Measurements from ENCODE around the gene RCBTB2.

The RCBTB2 gene

DNA sequence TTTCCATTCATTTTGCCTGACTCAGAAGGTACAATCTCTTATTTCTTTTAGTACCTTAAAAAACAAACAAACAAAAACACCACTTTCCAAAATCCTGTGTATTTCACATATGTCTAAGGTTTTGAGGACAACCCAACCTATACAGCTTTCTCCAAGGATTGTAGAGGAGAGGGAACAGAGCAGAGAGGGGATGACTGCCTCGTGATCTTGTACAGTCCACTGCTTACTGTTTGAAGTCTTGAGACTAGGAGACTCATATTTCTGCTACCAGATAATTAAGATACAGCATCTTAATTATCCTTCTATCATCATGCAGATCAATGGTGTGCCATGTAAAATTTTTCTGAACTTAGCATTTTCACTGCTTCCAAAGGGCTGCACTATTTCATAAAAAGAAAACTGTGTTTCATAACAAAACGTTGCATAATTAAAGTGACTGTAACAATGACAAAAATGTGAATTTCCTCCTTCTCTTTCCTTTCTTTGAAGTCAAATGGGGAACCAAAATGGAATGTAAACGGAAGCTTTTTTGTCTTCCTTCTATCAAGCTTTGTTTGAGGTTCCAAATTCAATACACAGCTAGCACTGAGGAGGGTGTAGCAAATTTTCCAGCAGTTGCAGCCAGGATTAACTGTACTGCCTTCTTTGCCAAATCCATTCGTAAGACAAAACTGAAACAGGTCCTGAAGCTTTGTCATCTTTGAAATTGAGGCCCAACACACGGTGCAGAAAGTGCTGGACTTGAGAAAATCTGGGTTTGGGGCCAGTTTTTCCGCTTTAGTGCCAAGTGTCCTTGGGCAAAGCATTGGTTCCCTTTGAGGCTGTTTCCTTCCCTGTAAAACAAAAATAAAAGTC is 34.9 kb upstream of the RCBTB2 start:
- in situ Hi-C loops (cut with HindIII; ENCODE audit: low sequenced_read_pairs), result no loop called here

GRCh38 chr13:48564056-48564455 is 31.2 kb upstream of the RCBTB2 start:
- in situ Hi-C loops (cut with HindIII; ENCODE audit: low sequenced_read_pairs), result no loop called here

- in situ Hi-C loops (cut with HindIII; ENCODE audit: low sequenced_read_pairs), result no loop called here
Measured at GRCh38 chr13:48563626-48564025, 30.7 kb upstream of the RCBTB2 start.

GRCh38 chr13:48562296-48563066 is 29.6 kb upstream of the RCBTB2 start:
- in situ Hi-C loops (cut with HindIII; ENCODE audit: low sequenced_read_pairs), result no loop called here

DNA sequence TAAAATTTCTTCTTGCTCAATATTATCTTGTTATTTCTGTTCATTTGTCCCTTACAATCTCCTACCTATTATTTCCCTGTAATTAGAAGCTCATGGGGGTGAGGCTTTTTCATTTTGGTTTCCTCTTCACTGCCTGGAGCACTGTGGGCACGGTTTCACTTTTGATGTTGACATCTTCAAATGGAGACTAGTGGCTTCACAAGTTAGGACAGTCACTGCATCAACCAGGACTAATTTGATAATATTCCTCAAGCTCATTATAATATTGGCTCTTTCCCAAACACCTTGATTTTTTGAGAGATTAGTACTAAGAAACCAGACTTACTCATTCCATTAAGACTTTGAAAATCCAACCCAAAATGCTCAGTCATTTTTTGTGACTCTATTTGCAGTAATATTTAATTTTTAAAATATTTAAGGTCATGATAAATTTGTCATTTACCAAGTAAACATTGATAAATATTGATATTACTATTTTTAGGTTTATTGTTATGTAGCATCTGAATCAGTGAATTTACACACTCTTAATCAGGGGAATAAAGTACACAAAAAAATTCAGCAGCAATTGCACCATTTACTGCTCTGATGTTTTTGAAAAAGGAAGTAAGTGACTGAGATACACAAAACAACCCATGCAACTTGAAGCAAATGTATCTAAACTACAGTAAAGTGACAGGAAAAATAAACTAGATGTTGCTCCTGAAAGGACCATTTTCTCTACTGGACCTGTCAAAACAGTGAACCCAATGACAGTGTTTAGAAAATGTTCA is 28.8 kb upstream of the RCBTB2 start:
- in situ Hi-C loops (cut with HindIII; ENCODE audit: low sequenced_read_pairs), result no loop called here

GRCh38 chr13:48560657-48561337 is 27.9 kb upstream of the RCBTB2 start:
- in situ Hi-C loops (cut with HindIII; ENCODE audit: low sequenced_read_pairs), result no loop called here

- in situ Hi-C loops (cut with HindIII; ENCODE audit: low sequenced_read_pairs), result no loop called here
Measured at GRCh38 chr13:48559638-48560320, 26.9 kb upstream of the RCBTB2 start.

DNA sequence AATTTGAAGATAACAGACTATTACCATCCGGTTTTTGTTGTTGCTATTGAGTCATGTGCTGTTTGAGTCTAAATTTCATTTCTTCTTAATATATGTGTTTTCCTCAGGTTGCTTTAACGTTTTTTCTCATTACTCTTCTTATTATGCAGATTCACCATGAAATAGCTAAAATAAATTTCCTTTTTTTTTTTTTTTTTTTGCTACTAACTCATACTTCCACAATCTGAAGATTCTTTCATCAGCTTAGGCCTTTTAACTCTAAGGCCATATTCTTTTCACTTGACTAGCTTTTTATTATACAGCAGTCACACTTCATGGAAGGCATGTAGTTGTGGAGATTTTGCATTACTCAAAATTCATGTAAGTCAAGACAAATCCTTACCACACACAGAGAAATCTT is 23.9 kb upstream of the RCBTB2 start:
- in situ Hi-C loops (cut with HindIII; ENCODE audit: low sequenced_read_pairs), result no loop called here

- in situ Hi-C loops (cut with HindIII; ENCODE audit: low sequenced_read_pairs), result no loop called here
Measured at GRCh38 chr13:48555441-48555840, 22.6 kb upstream of the RCBTB2 start.

DNA sequence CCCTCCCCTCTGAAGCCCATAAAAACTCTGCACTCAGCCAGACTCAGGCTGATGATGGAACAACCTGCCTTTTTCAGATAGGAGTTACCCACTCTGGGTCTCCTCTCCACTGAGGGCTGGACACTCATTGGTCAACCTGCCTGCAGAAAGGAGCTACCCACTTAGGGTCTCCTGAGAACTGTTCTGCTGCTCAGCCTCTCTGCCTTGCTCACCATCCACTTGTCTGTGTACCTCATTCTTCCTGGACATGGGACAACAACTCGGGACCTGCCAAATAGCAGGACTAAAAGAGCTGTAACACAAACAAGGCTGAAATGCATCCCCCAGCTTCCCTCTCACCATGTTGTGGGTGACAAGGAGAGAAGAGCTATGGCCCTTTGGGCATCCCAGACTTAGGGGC is 18.4 kb upstream of the RCBTB2 start:
- in situ Hi-C loops (cut with HindIII; ENCODE audit: low sequenced_read_pairs), result no loop called here

DNA sequence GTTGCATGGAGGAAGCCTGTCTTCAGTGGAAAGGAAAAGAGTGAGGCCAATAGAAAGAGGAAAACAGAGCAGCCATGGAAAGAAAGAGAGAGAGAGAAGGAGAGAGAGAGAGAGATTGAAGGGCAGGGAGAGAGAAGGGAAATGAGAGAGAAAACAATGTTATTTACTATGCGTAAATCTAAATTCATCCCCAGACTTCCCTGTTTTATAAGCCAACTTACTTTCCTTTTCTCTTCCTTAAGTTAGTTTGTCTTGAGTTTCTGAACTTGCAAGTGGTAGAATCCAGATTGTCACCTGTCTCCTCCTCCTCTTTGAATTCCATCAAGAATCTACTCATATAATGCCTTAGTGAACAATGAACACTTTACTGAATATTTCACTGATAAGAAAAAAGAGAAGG is 16.8 kb upstream of the RCBTB2 start:
- in situ Hi-C loops (cut with HindIII; ENCODE audit: low sequenced_read_pairs), result no loop called here

DNA sequence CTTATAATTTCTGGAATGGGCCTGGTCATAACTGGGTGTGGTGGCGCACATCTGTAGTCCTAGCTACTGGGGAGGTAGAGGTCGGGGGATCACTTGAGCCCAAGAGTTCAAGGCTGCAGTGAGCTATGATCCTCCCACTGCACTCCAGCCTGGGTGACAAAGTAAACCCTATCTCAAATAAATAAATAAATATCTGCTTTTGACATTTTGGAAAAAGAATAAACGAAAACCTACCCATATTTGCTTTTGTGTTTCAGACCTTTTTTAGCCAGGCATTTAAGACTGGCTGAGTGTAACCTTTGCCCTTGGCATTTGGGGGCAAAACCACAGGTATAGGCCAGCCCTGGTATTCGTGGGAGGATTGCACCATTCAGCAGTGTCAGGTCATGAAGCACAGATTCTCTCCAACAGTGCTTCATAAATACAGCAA is 14.8 kb upstream of the RCBTB2 start:
- in situ Hi-C loops (cut with HindIII; ENCODE audit: low sequenced_read_pairs), result no loop called here

DNA sequence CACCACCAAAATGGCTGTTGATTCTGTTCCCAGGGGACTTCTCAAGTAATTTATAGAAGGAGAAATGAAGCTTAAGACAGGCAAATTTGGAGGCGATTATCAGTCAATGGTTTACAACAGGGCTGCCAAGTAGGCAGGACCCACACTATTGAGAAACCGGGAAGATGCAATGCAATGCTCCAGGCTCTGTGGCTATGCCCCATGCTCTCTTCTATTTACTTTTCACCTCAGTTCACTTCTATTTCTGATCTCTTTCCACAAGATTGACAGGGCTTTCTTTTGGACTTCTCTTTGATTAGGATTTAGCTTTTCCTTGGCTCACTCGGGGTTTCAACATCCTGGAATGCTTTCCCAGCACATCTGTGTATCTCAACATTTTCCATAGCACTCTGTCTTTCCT is 12.7 kb upstream of the RCBTB2 start:
- in situ Hi-C loops (cut with HindIII; ENCODE audit: low sequenced_read_pairs), result no loop called here

- in situ Hi-C loops (cut with HindIII; ENCODE audit: low sequenced_read_pairs), result no loop called here
Measured at GRCh38 chr13:48542581-48543341, 9.9 kb upstream of the RCBTB2 start.

- in situ Hi-C loops (cut with HindIII; ENCODE audit: low sequenced_read_pairs), result no loop called here
Measured at GRCh38 chr13:48542138-48542537, 9.3 kb upstream of the RCBTB2 start.

- in situ Hi-C loops (cut with HindIII; ENCODE audit: low sequenced_read_pairs), result no loop called here
Measured at GRCh38 chr13:48539550-48539949, 6.7 kb upstream of the RCBTB2 start.

DNA sequence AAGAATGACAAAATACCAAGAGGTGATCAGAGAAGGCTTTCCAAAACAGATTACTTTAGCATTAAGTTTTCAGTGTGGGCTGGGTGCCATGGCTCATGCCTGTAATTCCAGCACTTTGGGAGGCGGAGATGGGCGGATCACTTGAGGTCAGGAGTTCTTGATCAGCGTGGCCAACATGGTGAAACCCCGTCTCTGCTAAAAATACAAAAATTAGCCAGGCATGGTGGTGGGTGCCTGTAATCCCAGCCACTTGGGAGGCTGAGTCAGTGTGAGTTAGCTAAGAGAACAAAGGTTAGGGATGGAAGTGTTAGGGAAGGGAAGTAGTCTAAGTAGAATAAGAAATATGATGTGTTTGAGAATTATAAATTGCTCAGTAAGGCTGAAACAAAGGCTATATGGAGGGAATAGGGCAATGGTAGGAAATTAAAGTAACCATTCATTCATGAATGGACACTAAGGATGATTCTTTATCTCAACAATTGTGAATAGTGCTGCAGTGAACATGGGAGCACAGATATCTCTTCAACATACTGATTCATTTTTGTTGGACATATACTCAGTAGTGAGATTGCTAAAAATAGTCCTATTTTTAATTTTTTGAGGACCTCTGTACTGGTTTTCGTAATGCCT is 3.9 kb upstream of the RCBTB2 start:
- in situ Hi-C loops (cut with HindIII; ENCODE audit: low sequenced_read_pairs), result no loop called here

DNA sequence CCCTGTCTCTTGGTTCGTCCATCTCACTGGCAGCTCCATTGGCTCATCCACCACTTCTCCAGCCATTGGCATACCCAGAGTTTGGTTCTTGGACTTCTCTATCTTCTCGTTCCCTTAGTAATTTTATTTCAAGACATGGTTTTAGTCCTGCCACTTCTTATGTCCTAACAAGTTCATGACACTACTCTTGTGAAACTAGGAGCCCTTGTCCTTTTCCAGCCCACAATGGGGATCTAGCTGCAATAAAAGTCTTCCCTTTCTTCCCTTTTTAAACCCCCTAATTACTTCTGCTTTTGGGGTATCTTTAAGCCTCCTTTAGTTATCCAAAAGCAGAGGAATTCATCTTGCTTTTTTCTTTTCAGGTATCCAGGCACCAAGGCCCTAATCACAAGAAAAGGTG is 2.9 kb upstream of the RCBTB2 start:
- in situ Hi-C loops (cut with HindIII; ENCODE audit: low sequenced_read_pairs), result no loop called here

DNA sequence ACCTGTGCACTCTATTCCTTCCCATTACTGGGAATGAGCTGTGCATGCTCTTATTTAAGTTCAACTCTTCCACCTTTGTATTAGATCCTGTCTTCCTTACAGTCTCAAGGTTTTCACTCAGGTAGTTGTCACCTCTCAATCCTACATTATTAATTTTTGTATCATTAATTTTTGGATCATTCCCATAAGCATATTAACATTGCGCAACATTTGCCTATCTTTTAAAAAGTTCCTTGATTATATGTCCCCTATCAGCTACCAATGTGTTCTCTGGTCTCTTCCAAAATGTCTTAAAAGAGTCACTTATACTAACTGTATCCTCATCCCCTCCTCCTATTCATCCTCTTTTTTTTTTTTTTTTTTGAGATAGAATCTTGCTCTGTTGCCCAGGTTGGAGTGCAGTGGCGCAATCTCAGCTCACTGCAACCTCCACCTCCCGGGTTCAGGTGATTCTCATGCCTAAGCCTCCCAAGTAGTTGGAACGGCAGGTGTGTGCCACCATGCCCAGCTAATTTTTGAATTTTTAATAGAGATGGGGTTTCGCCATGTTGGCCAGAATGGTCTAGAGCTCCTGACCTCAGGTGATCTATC is 2.1 kb upstream of the RCBTB2 start:
- in situ Hi-C loops (cut with HindIII; ENCODE audit: low sequenced_read_pairs), result no loop called here

Data from endothelial cell of hepatic sinusoid (primary cell).